ENCODE measurements around the gene HSPBAP1. TPM values are rescaled to one million over a fixed set of nuclear protein-coding genes. Genes with fewer than 3 reads are reported as not detected.

Gene HSPBAP1
- total RNA-seq, 1 experiment from 2014 or later = 13.1 TPM

DNA sequence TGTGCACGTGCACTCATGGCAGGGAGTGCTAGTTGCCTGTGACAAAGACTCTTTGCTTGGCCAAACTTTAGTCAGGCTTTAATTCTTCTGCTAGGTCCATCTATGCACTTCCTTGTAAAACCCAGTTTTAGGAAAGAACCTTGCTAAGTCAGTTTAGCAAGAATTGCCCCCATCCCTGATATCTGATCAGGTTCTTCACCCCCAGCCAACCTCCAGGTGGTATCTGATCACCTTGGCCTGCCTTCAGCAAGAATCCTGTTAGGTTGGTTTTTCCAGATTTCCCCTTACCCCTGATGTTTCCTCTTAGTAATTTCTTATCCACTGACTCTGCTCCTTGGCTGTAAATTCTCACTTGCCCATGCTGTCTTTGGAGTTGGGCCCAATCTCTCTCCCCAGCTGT is 8.4 kb downstream of the HSPBAP1 start:
- H3K9me3 ChIP-seq = no peaks in the 10 kb centered on the region
- ChIA-PET CTCF (no interaction called here), POLR2A (no interaction called here)
- no TSS peak for BruUV-seq (replicated peaks)
- H3K27me3 ChIP-seq (replicated peaks; ENCODE audit: control insufficient read depth, insufficient read depth, low read length) = no peaks in the 10 kb centered on the region
- intact Hi-C loops (cut with micrococcal nuclease; ENCODE audit: unreplicated experiment) = no loop called here
- Mint-ChIP-seq H3K27ac (ENCODE audit: unreplicated experiment) (peak overlapping the region; percentile 77), H3K4me3 (ENCODE audit: unreplicated experiment) (peak overlapping the region; percentile 17), H3K27me3 (ENCODE audit: insufficient read depth, unreplicated experiment) (no peaks in the 10 kb centered on the region), H3K9me3 (ENCODE audit: unreplicated experiment) (no peaks in the 10 kb centered on the region), H3K4me1 (ENCODE audit: low read depth, unreplicated experiment) (peaks cover 30% of the 10 kb centered on the region), H3K36me3 (ENCODE audit: insufficient read depth, unreplicated experiment) (peaks cover 12% of the 10 kb centered on the region)
- TF ChIP-seq, protein P1, sequence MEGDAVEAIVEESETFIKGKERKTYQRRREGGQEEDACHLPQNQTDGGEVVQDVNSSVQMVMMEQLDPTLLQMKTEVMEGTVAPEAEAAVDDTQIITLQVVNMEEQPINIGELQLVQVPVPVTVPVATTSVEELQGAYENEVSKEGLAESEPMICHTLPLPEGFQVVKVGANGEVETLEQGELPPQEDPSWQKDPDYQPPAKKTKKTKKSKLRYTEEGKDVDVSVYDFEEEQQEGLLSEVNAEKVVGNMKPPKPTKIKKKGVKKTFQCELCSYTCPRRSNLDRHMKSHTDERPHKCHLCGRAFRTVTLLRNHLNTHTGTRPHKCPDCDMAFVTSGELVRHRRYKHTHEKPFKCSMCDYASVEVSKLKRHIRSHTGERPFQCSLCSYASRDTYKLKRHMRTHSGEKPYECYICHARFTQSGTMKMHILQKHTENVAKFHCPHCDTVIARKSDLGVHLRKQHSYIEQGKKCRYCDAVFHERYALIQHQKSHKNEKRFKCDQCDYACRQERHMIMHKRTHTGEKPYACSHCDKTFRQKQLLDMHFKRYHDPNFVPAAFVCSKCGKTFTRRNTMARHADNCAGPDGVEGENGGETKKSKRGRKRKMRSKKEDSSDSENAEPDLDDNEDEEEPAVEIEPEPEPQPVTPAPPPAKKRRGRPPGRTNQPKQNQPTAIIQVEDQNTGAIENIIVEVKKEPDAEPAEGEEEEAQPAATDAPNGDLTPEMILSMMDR (IDR thresholded peaks at IDR 0.05; ENCODE audit: insufficient read depth in 1 of 2, low read depth in 1 of 2, low read length in 1 of 2, severe bottlenecking in 1 of 2, unreplicated experiment in 1 of 2) = no peak
- DNase-seq = no peak
- peaks cover 47% of the 10 kb centered on the region for H3K4me1 ChIP-seq
- no peak overlapping the region for H3K4me3 ChIP-seq (ENCODE audit: low read depth, low read length)
- H3K36me3 ChIP-seq (ENCODE audit: control insufficient read depth, insufficient read depth, low read length) = no peaks in the 10 kb centered on the region

GRCh38 chr3:122784436-122784835 is 9.2 kb downstream of the HSPBAP1 start:
- H3K27me3 Mint-ChIP-seq (ENCODE audit: insufficient read depth, unreplicated experiment) = no peaks in the 10 kb centered on the region

DNA sequence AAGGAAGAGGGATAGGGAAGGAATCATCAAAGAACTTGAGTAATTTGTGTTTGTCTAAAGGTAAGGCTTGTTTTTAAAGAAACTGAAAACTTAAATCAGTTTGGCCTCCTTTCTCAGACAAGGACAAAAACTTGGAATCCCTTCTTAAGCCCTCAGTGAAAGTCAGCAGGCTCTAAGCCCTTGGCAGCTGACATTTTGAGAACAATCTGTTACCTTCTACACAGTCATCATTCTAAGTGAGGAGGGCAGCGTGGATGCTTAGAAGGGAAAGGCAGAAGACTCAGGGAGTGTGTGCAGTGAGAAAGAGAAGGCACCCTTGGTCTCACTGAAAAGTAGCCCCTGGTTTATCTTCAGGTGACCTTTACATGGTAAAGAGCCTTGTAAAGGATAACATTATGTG is 10.8 kb downstream of the HSPBAP1 start:
- H3K4me1 Mint-ChIP-seq (ENCODE audit: low read depth, unreplicated experiment) = peaks cover 23% of the 10 kb centered on the region
- no peak for DNase-seq
- POLR2A ChIA-PET = no interaction called here
- TF ChIP-seq, protein P1 (IDR thresholded peaks at IDR 0.05; ENCODE audit: insufficient read depth in 1 of 2, low read depth in 1 of 2, low read length in 1 of 2, severe bottlenecking in 1 of 2, unreplicated experiment in 1 of 2) = no peak
- no peak overlapping the region for H3K27ac Mint-ChIP-seq (ENCODE audit: unreplicated experiment)
- BruUV-seq (replicated peaks) = no TSS peak
- peaks cover 12% of the 10 kb centered on the region for H3K36me3 Mint-ChIP-seq (ENCODE audit: insufficient read depth, unreplicated experiment)
- intact Hi-C loops (cut with micrococcal nuclease; ENCODE audit: unreplicated experiment) = no loop called here
- no peaks in the 10 kb centered on the region for H3K27me3 Mint-ChIP-seq (ENCODE audit: insufficient read depth, unreplicated experiment)
- H3K4me3 Mint-ChIP-seq (ENCODE audit: unreplicated experiment) = no peak overlapping the region
- CTCF ChIA-PET = no interaction called here
- no peaks in the 10 kb centered on the region for H3K9me3 ChIP-seq
- H3K4me3 ChIP-seq (ENCODE audit: low read depth, low read length) = no peak overlapping the region
- H3K9me3 Mint-ChIP-seq (ENCODE audit: unreplicated experiment) = no peaks in the 10 kb centered on the region
- H3K36me3 ChIP-seq (ENCODE audit: control insufficient read depth, insufficient read depth, low read length) = no peaks in the 10 kb centered on the region
- H3K27me3 ChIP-seq (replicated peaks; ENCODE audit: control insufficient read depth, insufficient read depth, low read length) = no peaks in the 10 kb centered on the region
- H3K4me1 ChIP-seq = peaks cover 34% of the 10 kb centered on the region

More at GRCh38 chr3:122784436-122784835, 9.2 kb downstream of the HSPBAP1 start:
- peak overlapping the region; percentile 7 for H3K4me3 Mint-ChIP-seq (ENCODE audit: unreplicated experiment)
- TF ChIP-seq, protein P1 (IDR thresholded peaks at IDR 0.05; ENCODE audit: insufficient read depth in 1 of 2, low read depth in 1 of 2, low read length in 1 of 2, severe bottlenecking in 1 of 2, unreplicated experiment in 1 of 2) = no peak
- no peaks in the 10 kb centered on the region for H3K9me3 Mint-ChIP-seq (ENCODE audit: unreplicated experiment)
- Histone ChIP-seq H3K36me3 (ENCODE audit: control insufficient read depth, insufficient read depth, low read length) (no peaks in the 10 kb centered on the region), H3K27me3 (replicated peaks; ENCODE audit: control insufficient read depth, insufficient read depth, low read length) (no peaks in the 10 kb centered on the region), H3K4me1 (peaks cover 47% of the 10 kb centered on the region), H3K4me3 (ENCODE audit: low read depth, low read length) (no peak overlapping the region), H3K9me3 (no peaks in the 10 kb centered on the region)
- peak overlapping the region; percentile 77 for H3K27ac Mint-ChIP-seq (ENCODE audit: unreplicated experiment)
- BruUV-seq (replicated peaks) = no TSS peak
- DNase-seq = no peak
- intact Hi-C loops (cut with micrococcal nuclease; ENCODE audit: unreplicated experiment) = no loop called here
- POLR2A ChIA-PET = no interaction called here
- H3K36me3 Mint-ChIP-seq (ENCODE audit: insufficient read depth, unreplicated experiment) = peaks cover 12% of the 10 kb centered on the region
- peaks cover 30% of the 10 kb centered on the region for H3K4me1 Mint-ChIP-seq (ENCODE audit: low read depth, unreplicated experiment)
- CTCF ChIA-PET = no interaction called here
